ENCODE measurements around the gene HAVCR1.
"Not testable (repeated sequence)": the region's sequence is repeated elsewhere in the genome, so short reads cannot be mapped to it uniquely, and the experiment has no call there.

The HAVCR1 gene

DNA sequence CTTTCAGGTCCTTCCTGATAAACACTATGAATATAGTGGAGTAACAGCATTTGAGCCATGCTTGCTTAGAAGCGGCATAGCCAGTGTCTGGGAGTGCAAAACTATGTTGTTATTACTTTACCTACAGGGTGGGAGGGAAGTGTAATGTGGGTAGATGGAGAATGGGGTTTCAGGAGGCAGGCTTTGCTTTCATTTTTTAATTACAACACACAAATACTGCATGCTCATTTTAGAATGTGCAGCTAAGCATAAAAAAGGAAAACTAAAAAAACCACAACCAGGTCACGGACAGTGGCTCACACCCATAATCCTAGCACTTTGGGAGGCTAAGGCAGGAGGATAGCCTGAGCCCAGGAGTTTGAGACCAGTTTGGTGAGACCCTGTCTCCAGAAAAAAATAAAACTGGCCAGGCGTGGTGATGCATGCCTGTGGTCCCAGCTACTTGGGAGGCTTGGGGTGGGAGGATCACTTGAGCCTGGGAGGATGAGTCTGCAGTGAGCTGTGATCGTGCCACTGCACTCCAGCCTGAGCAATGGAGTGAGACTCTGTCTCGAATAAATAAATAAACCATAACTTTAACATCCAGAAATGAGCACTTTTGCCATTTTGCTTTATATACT is 20.2 kb downstream of the HAVCR1 start:
- no peak for TF ChIP-seq PPARA (CRISPR knock-in tag; IDR thresholded peaks at IDR 0.05; ENCODE audit: borderline replicate concordance)
- TF ChIP-seq, protein P1, sequence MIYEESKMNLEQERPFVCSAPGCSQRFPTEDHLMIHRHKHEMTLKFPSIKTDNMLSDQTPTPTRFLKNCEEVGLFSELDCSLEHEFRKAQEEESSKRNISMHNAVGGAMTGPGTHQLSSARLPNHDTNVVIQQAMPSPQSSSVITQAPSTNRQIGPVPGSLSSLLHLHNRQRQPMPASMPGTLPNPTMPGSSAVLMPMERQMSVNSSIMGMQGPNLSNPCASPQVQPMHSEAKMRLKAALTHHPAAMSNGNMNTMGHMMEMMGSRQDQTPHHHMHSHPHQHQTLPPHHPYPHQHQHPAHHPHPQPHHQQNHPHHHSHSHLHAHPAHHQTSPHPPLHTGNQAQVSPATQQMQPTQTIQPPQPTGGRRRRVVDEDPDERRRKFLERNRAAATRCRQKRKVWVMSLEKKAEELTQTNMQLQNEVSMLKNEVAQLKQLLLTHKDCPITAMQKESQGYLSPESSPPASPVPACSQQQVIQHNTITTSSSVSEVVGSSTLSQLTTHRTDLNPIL (CRISPR knock-in tag; IDR thresholded peaks at IDR 0.05; ENCODE audit: low read depth) = no peak
- TF ChIP-seq OSR1 (CRISPR knock-in tag; IDR thresholded peaks at IDR 0.05) = no peak

DNA sequence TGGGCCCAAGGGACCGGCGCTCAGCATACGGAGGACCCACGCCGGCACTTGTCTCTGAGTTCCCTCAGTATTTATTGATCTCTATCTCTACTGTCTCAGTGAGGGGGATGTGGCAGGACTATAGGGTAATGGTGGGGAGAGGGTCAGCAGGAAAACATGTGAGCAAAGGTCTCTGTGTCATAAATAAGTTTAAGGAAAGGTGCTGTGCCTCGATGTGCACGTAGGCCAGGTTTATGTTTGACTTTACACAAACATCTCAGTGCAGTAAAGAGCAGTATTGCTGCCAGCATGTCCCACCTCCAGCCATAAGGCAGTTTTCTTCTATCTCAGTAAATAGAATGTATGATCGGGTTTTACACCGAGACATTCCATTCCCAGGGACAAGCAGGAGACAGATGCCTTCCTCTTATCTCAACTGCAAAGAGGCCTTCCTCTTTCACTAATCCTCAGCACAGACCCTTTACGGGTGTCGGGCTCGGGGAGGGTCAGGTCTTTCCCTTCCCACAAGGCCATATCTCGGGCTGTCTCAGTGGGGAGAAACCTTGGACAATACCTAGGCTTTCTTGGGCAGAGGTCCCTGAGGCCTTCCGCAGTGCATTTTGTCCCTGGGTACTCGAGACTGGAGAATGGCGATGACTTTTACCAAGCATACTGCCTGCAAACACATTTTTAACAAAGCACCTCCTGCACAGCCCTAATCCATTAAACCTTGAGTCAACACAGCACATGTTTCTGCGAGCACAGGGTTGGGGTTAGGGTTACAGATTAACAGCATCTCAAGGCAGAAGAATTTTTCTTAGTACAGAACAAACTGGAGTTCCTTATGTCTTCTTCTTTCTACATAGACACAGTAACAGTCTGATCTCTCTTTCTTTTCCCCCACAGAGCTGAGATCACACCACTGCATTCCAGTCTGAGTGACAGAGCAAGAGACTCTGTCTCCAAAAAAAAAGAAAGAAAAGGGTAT is 24.5 kb downstream of the HAVCR1 start:
- not testable (repeated sequence) for ATAC-seq

More for the DNA sequence above, 20.2 kb downstream of the HAVCR1 start:
- ATAC-seq = no peak

DNA sequence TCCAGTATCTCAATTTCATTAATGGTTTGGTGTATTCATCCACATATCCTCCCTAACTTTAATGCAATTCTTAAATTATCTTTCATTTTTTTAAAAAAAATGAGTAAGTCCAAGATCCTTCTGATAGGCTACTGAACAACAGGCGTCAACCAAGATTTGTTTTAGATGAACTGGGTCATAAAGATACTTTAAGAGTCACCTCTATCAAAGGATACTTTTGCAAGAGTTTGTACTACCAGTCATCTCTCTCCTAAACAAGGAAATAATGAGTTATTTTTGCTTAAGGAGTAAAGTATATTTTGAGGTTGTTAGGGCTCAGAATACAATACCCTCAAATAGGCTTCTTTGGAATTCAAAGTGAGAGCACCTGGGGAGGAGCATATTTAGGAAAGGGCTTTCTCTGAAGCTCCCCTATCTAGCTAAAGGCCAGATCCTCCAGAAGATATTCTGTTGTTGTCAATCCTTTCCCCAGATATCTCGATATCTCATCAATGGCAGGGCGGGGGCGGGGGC is 25.8 kb downstream of the HAVCR1 start:
- ATAC-seq = no peak
- TF ChIP-seq ZFP30 (CRISPR knock-in tag; IDR thresholded peaks at IDR 0.05) (no peak), ISL1 (CRISPR knock-in tag; IDR thresholded peaks at IDR 0.05) (no peak), CSDC2 (CRISPR knock-in tag; IDR thresholded peaks at IDR 0.05) (no peak), RARB (CRISPR knock-in tag; IDR thresholded peaks at IDR 0.05) (no peak), TOX (CRISPR knock-in tag; IDR thresholded peaks at IDR 0.05; ENCODE audit: borderline replicate concordance) (no peak)
- TF ChIP-seq, protein P2, sequence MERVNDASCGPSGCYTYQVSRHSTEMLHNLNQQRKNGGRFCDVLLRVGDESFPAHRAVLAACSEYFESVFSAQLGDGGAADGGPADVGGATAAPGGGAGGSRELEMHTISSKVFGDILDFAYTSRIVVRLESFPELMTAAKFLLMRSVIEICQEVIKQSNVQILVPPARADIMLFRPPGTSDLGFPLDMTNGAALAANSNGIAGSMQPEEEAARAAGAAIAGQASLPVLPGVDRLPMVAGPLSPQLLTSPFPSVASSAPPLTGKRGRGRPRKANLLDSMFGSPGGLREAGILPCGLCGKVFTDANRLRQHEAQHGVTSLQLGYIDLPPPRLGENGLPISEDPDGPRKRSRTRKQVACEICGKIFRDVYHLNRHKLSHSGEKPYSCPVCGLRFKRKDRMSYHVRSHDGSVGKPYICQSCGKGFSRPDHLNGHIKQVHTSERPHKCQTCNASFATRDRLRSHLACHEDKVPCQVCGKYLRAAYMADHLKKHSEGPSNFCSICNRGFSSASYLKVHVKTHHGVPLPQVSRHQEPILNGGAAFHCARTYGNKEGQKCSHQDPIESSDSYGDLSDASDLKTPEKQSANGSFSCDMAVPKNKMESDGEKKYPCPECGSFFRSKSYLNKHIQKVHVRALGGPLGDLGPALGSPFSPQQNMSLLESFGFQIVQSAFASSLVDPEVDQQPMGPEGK (CRISPR knock-in tag; IDR thresholded peaks at IDR 0.05; ENCODE audit: borderline replicate concordance) = no peak

DNA sequence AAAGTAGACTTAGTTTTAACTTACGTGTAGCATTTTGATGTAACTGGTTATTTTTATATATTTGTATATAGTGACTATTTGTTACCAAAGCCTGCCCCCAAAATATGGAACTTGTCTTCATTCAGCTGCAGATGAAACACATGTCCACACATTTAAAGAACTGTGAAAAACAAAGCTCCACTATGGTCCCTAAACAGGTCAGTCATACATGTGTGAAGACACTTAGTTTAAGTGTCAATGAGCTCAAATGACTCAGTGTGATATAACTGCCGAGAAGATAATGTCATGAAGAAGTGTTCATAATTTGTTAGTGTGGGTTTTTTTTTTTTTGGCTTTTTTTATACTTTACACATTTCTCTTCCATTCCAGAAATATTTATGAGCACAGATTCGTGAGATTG is 28.2 kb downstream of the HAVCR1 start:
- TF ChIP-seq GLIS3 (CRISPR knock-in tag; IDR thresholded peaks at IDR 0.05) (no peak), ZFP3 (CRISPR knock-in tag; IDR thresholded peaks at IDR 0.05) (no peak), ZFP30 (CRISPR knock-in tag; IDR thresholded peaks at IDR 0.05) (no peak), ZNF70 (CRISPR knock-in tag; IDR thresholded peaks at IDR 0.05) (no peak), SNAI2 (CRISPR knock-in tag; IDR thresholded peaks at IDR 0.05) (no peak), ESRRG (CRISPR knock-in tag; IDR thresholded peaks at IDR 0.05) (no peak), TCF4 (CRISPR knock-in tag; IDR thresholded peaks at IDR 0.05; ENCODE audit: borderline replicate concordance) (no peak), ARNTL (CRISPR knock-in tag; IDR thresholded peaks at IDR 0.05; ENCODE audit: borderline replicate concordance, low read depth) (no peak), PPARA (CRISPR knock-in tag; IDR thresholded peaks at IDR 0.05; ENCODE audit: borderline replicate concordance) (no peak), ISL1 (CRISPR knock-in tag; IDR thresholded peaks at IDR 0.05) (no peak), ZNF8 (CRISPR knock-in tag; IDR thresholded peaks at IDR 0.05) (no peak)
- TF ChIP-seq, protein P1 (CRISPR knock-in tag; IDR thresholded peaks at IDR 0.05; ENCODE audit: low read depth) = no peak
- TF ChIP-seq, protein P3, sequence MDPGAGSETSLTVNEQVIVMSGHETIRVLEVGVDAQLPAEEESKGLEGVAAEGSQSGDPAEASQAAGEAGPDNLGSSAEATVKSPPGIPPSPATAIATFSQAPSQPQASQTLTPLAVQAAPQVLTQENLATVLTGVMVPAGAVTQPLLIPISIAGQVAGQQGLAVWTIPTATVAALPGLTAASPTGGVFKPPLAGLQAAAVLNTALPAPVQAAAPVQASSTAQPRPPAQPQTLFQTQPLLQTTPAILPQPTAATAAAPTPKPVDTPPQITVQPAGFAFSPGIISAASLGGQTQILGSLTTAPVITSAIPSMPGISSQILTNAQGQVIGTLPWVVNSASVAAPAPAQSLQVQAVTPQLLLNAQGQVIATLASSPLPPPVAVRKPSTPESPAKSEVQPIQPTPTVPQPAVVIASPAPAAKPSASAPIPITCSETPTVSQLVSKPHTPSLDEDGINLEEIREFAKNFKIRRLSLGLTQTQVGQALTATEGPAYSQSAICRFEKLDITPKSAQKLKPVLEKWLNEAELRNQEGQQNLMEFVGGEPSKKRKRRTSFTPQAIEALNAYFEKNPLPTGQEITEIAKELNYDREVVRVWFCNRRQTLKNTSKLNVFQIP (CRISPR knock-in tag; IDR thresholded peaks at IDR 0.05; ENCODE audit: borderline replicate concordance, low read depth) = no peak
- ATAC-seq = no peak

DNA sequence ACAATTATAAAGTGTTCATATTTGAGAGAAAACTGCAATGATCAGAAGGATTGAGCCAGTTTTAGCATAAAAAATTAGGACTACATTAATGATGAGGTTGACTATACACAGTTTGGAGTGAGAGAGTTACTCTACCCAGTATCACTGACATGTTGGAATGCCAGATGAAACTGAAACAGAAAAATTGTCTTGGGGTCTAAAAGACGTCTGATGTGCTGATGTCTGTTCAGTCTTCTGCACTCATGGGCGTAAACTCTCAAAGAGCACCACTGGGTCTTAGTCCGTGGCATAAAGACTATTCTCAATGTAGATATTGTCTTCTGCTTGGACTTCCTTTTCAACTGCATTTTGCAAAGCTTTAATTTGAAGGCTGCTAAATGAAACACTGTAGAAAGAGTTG is 29.5 kb downstream of the HAVCR1 start:
- TF ChIP-seq CSDC2 (CRISPR knock-in tag; IDR thresholded peaks at IDR 0.05) (no peak), ZNF8 (CRISPR knock-in tag; IDR thresholded peaks at IDR 0.05) (no peak), PPARA (CRISPR knock-in tag; IDR thresholded peaks at IDR 0.05; ENCODE audit: borderline replicate concordance) (no peak), ZFP30 (CRISPR knock-in tag; IDR thresholded peaks at IDR 0.05) (no peak), ARNTL (CRISPR knock-in tag; IDR thresholded peaks at IDR 0.05; ENCODE audit: borderline replicate concordance, low read depth) (no peak), BACH2 (CRISPR knock-in tag; IDR thresholded peaks at IDR 0.05; ENCODE audit: borderline replicate concordance) (no peak), TCF4 (CRISPR knock-in tag; IDR thresholded peaks at IDR 0.05; ENCODE audit: borderline replicate concordance) (no peak), OSR1 (CRISPR knock-in tag; IDR thresholded peaks at IDR 0.05) (no peak)
- TF ChIP-seq, protein P4, sequence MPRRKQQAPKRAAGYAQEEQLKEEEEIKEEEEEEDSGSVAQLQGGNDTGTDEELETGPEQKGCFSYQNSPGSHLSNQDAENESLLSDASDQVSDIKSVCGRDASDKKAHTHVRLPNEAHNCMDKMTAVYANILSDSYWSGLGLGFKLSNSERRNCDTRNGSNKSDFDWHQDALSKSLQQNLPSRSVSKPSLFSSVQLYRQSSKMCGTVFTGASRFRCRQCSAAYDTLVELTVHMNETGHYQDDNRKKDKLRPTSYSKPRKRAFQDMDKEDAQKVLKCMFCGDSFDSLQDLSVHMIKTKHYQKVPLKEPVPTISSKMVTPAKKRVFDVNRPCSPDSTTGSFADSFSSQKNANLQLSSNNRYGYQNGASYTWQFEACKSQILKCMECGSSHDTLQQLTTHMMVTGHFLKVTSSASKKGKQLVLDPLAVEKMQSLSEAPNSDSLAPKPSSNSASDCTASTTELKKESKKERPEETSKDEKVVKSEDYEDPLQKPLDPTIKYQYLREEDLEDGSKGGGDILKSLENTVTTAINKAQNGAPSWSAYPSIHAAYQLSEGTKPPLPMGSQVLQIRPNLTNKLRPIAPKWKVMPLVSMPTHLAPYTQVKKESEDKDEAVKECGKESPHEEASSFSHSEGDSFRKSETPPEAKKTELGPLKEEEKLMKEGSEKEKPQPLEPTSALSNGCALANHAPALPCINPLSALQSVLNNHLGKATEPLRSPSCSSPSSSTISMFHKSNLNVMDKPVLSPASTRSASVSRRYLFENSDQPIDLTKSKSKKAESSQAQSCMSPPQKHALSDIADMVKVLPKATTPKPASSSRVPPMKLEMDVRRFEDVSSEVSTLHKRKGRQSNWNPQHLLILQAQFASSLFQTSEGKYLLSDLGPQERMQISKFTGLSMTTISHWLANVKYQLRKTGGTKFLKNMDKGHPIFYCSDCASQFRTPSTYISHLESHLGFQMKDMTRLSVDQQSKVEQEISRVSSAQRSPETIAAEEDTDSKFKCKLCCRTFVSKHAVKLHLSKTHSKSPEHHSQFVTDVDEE (CRISPR knock-in tag; IDR thresholded peaks at IDR 0.05) = no peak
- no peak for ATAC-seq

DNA sequence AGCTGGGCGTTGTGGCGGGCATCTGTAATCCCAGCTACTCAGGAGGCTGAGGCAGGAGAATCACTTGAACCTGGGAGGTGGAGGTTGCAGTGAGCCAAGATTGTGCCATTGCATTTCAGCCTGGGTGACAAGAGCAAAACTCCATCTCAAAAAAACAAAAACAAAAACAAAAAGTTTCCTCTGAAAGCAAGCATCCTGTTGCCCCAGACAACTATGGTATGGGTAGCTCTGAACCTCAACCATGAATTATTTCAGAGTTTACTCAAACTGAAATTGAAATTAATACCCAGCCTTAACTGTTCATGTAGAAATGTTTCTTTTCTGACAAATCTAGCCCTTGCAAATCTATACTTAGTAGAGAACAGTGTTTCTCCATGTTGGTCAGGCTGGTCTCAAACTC is 31.3 kb downstream of the HAVCR1 start:
- ATAC-seq = not testable (repeated sequence)
